ENCODE results near the gene PAOX.

DNA sequence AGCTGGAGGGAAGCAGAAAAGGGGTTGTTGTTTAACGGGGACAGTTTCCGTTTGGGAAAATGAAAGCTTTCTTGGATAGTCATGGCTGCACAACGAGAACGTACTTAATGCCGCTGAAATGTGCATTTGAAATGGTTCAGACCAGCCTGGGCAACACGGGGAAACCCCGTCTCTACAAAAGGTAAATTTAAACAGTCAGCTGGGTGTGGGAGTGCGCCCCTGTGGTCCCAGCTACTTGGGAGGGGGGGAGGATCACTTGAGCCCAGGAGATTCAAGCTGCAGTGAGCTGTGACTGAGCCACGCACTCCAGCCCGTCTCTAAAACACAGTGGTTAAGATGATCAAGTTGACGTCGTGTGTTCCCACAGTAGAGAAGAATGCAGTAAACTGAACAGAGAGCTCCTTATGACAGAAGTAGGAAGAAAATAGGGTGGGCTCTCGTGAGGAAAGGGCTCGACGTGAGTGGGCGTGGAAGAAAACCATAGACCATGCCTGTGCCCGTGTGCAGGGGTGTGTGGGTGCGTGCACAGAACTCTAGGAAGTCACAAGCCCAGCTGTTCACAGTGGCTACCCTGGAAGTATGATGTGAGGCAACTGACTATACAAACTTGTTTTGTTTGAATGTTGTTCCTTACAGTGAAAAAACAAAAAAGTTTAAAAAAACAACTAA lies 17.2 kb upstream of the PAOX start:
- TF ChIP-seq RAD21 (IDR thresholded peaks at IDR 0.05; ENCODE audit: low read length) = no peak
- TF ChIP-seq, protein P1, sequence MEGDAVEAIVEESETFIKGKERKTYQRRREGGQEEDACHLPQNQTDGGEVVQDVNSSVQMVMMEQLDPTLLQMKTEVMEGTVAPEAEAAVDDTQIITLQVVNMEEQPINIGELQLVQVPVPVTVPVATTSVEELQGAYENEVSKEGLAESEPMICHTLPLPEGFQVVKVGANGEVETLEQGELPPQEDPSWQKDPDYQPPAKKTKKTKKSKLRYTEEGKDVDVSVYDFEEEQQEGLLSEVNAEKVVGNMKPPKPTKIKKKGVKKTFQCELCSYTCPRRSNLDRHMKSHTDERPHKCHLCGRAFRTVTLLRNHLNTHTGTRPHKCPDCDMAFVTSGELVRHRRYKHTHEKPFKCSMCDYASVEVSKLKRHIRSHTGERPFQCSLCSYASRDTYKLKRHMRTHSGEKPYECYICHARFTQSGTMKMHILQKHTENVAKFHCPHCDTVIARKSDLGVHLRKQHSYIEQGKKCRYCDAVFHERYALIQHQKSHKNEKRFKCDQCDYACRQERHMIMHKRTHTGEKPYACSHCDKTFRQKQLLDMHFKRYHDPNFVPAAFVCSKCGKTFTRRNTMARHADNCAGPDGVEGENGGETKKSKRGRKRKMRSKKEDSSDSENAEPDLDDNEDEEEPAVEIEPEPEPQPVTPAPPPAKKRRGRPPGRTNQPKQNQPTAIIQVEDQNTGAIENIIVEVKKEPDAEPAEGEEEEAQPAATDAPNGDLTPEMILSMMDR (conservative IDR thresholded peaks at IDR 0.05; ENCODE audit: low read depth, low read length) = no peak
- no peak for TF ChIP-seq BHLHE40 (IDR thresholded peaks at IDR 0.05; ENCODE audit: low read depth, low read length)
- no peak for TF ChIP-seq MAFK (IDR thresholded peaks at IDR 0.05; ENCODE audit: low read depth, low read length)
- no peak for TF ChIP-seq POLR2A (IDR thresholded peaks at IDR 0.05; ENCODE audit: low read depth, low read length)
- no peak for TF ChIP-seq RFX5 (IDR thresholded peaks at IDR 0.05; ENCODE audit: low read depth, low read length)
- TF ChIP-seq, protein P2, sequence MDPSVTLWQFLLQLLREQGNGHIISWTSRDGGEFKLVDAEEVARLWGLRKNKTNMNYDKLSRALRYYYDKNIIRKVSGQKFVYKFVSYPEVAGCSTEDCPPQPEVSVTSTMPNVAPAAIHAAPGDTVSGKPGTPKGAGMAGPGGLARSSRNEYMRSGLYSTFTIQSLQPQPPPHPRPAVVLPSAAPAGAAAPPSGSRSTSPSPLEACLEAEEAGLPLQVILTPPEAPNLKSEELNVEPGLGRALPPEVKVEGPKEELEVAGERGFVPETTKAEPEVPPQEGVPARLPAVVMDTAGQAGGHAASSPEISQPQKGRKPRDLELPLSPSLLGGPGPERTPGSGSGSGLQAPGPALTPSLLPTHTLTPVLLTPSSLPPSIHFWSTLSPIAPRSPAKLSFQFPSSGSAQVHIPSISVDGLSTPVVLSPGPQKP (IDR thresholded peaks at IDR 0.05; ENCODE audit: borderline replicate concordance, low read depth, low read length) = no peak
- no peak for TF ChIP-seq MAZ (IDR thresholded peaks at IDR 0.05; ENCODE audit: borderline replicate concordance, low read depth, low read length)
- TF ChIP-seq FOS (IDR thresholded peaks at IDR 0.05; ENCODE audit: low read depth, low read length) = no peak
- TF ChIP-seq MXI1 (IDR thresholded peaks at IDR 0.05; ENCODE audit: borderline replicate concordance, low read depth, low read length) = no peak
- no peak for TF ChIP-seq NFE2L2 (IDR thresholded peaks at IDR 0.05; ENCODE audit: low read depth, low read length)
